ENCODE measurements around the gene OPCML.

OPCML gene

DNA sequence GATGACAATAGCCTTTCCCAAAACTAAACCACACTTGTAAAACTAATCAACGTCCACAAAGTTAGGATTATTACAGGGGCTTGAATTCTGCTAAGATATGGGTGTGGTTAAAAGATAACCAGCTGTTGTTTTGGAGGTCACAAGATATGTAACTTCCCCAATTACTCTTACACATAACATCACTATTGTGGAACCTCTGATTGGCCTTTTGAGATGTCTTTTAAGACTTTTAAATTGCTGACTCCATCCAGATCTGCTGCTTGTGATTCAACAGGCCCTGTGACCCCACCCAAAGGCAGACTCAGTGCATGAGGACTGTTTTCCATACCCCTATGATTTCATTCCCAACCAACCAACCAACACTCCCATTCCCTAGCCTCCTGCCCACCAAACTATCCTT is 893.9 kb downstream of the OPCML start:
- DNase-seq: no peak

DNA sequence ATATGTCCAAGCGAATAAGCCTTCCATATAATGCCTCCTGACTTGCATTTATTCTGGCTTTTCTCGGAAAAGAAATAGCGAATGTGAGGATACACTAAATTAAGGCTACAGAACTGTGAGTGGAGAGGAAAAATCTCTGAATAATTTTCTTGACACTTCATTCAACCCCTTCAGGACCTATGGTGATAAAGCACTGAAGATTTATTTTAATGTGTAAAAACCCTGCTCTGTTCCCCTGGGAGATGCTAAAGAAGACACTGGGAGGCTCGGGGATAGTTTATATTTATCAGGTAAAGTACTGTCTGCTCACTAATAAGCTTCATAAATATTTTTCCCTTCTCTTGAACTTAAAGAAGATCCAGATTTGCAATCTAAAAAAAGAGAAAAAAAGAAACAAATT is 895.8 kb downstream of the OPCML start:
- no peak for DNase-seq

DNA sequence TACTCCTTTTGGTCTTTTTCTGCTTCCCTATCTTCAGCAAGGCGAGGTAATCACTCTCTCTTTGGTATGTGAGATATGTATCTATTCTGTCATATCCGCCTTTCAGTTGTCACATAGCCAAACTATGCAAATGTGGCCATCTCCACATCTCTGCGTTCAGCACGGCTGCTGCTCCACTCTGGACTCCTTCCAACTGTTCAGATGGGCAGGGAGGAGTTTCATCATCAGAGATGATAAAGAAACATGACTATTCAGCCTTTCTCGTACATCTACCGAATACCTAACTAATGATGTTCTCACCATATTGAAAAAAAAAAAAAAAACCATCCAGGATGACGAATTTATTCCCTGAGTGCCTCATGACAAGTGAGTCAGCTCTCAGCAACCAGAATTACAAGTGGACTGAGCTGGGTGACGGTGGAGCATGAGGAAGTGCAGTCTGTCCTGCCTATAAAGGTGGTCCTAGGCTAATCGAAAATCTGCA is 899.6 kb downstream of the OPCML start:
- DNase-seq: no peak

DNA sequence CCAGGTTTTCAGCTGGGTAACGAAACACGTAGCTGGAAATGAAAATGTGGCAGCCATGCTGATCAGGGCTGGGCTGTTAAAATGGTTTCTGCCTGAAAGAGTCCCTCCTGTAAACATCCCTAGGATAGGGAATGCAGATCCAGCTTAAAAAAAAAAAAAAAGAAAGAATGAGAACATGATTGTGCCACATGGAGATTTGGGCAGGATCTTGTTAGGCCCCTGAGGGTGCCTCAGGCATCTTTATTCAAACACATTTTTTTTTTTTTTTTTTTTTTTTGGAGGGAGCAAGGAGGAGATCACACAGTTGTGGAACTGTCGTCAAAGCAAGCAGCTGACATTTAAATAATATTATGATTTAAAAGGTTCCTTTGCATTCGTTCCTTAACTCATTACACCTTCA is 900.3 kb downstream of the OPCML start:
- no peak for DNase-seq

DNA sequence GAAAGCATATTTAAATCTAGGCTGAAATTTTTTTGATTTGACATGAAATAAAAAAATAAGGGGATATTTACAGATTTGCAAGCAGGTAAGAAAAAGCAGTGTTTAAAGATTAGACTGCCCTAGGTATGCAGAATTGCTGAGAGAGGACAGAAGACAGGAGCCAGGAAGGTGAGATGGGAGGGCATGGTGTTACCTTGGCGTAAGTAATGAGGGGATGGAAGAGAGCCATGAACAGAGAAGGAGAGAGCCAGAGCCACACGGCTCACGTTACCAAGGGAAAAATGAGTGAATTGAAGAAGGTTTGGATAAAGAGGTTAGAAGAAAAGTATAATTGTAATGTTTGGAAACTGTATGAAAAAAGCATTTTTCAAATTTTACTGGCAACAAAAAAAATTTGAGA is 904.3 kb downstream of the OPCML start:
- no peak for DNase-seq

DNA sequence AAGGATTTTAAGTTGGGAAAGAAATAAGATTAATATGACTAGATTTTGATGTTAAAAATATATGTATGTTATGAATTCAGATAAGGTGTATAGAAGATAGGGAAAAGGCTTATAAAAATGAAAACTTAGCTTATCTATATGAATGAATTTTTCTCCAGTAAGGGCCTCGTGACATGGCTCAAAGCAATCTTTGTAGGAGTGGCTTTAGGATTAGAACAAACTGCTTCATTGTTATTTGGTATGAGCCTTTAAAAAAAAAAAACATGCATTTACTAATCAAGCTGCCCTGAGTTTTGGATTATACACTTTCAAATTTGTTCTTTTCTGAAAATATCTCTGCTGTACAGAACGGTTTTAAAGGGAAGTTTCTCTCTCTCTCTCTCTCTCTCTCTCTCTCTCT is 905.9 kb downstream of the OPCML start:
- DNase-seq: no peak

DNA sequence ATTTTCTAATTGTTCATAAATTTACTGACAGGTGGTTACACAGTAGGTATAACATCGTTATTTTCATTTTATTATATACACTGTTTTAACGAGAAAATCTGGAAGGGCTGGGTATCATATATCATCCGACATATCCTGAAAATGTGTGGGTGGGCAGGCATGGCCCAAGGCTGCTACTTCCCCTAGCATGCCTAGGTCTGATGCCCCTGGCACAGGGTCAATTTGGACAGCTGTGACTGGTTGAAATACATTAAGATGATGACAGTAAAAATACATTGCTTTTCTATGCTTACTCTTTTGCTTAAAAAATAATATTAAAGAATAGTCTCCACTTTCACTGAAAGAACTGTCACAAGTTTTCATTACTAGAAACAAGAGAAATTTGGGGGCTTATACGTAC is 908.8 kb downstream of the OPCML start:
- no peak for DNase-seq

DNA sequence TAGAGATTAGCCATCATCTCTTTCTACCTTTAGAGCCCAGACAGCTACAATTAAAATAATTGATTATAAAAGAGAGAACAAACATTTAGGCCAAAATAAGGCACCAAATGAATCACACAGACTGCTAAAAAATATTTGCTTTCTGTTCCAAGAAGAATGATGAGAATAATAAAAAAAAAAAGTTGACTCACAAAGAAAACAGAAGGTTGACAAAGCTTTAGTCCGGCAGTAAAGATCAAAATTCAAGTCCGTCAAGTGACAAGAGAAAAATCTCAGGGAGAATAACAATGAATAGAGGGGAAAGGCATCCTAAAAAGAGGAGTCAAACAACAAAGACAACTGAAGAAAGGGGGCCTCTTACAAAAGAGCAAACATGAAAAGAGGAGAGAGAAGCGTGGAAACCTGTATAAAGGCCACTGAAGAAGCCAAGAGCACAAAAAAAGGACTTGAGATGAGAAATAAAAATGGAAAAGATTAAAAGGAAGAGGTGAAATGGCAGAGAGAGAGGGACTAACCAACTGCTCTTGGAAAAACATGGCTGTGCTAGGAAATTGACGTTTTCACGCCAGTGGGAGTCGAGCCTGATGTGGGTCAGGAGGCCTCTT is 910.2 kb downstream of the OPCML start:
- peak; percentile 15 for DNase-seq

DNA sequence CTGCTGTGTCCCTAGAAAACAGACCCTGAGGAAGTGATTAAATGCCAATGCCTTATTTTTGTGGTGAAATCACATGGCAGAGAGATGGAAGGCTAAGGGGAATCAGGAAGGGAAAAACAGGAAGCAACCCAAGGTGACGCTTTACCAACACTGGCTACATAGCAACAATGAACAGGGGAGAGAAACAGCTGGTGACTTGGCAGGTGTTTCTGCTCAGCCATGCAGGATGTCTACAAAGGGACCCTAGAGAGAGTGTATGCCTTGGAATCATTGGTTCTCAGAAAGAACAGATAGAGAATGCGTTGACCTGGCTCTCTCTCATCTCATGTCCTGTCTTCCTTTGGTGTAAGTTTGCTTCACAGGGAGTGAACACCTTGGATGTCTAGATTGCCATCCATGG is 911.9 kb downstream of the OPCML start:
- no peak for DNase-seq

DNA sequence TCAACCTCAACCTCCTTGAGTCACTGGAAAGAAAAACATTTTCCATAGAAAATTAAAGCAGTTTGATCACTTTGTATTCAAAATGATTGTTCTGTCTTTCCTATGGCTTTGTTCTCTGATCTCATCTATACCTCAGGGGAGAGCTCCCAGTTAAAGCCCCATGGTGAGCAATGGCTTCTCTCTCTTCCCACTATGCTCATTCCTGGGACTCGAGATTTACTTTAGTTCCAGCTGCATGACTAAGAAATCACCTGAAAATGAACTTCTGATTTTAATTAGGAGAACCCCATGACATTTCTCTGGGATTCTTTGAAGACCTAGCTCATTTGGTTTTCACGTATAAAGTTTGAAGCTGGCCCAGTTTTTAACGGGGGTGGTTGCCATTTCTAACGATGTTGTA is 921.5 kb downstream of the OPCML start:
- no peak for DNase-seq

DNA sequence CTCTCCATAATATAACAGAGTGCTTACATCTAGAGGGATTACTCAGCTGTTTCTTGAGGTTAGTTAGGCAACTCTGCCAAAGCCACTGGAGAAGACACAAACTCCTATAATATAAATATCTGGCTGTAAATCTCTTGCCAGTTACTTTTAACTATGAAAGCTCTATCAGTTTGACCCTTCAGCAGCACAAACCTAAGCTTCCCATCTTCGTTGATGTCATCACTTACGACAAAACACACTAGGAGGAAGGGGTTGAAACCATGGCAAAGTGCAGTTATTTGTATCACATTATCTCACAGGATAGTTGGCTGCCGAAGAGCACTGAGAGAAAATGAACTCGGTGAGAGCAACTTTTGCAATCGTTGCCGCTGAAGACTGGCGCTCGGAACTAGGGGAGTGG is 922.1 kb downstream of the OPCML start:
- no peak for DNase-seq

DNA sequence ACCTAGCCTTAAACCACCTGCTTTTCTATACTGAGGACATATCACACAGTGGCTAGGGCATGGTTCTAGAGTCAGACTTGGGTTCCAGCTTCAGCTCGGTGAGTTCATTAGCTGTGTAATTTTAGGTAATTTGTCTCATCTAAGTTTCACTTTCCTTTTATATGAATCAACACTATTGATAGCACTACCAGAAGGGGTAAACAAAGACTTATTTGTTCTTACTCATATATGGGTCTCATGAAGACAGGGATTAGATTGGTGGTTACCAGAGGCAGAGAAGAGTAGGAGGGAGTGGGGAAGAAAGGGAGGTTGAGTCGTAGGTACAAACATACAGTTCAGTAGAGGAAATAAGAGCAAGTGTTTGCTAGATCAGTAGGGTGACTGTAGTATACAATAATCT is 924.7 kb downstream of the OPCML start:
- no peak for DNase-seq

DNA sequence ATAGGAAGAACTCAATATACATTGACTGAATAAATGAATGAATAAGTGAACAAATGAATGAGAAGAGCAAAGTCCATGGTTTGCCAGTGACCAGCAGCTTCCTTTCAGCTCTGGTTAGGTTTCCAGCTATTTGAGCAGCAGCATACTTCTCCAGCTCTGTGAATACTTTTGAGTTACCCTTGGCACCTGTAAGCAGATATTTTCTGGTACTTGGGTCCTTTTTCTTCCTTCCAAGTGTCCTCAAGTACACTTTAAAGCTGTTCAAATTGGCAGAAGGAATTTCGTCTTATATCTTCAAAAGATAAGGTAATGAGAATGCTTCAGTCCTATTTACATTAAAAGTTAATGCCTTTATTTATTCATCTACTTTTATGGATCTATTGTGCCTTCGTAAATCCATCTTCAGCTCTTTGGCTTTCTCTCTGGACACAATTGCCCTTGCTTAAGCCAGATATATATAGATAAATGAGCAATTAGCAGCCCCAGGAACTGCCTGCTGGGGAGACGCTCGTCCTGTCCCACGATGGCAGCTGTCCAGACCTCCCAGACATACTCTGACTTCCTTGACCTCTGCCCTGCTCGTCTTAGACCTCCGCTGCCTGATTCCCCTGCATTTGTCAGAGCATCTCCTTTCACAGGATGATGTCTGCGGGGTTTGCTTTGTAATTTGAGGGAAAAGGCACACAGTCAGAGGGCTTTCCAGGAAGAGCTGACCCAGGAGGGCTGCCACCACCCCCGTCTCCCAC is 926.3 kb downstream of the OPCML start:
- no peak for DNase-seq

DNA sequence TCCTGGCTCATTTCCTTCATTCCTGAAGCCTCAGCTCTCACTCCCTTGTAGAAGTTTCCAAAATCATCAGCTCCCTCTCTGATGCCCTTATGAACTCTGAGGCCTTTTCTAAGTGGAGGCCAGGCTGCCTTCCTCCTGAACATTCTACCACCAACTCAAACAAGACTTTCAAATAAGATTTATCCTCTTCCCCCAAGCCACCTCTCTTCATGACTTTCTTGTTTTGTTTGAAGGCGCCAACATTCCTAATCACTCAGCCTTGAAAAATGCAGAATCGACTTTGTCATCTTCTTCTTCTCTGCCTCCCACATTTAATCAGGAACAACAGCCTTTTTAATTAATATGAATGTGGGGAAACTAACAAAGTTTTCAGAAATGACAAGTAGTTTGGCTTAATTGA is 927.9 kb downstream of the OPCML start:
- no peak for DNase-seq

DNA sequence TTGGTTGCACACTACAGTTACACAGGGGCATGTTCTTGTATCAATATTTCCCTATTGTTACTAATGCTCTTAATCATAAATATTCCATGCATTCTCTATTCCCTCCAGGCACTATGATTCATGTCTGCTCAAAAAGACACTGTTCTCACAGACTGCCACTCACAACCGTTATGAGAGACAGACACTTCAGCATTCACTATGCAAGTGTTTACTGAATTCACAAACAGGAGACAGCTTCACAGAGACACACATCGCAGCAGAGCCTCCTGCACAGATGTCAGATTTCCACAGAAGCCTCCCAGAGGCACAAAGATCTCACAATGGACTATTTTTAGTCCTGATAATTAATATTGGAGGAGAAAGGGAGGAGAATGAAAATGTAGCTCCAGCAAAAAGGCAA is 930.4 kb downstream of the OPCML start:
- no peak for DNase-seq

DNA sequence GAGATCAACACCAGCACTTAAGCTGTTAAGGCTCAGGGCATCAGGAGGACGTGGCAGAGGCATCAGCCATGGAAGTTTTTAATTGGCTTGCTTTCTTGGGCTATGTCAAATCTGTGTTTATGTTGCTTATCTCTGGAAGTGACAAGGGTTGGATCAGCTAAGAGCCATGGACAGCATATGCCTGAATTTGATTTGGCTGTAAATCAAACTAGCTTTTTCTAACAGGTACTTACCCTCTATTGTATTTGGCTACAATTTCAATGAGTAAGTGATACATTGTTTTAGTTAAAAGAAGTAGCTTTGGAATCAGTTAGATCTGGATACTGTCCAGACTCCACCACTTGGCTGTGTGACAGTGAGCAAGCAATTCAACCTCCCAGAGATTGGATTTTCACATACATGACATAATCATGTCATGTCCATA is 936.6 kb downstream of the OPCML start:
- no peak for DNase-seq

DNA sequence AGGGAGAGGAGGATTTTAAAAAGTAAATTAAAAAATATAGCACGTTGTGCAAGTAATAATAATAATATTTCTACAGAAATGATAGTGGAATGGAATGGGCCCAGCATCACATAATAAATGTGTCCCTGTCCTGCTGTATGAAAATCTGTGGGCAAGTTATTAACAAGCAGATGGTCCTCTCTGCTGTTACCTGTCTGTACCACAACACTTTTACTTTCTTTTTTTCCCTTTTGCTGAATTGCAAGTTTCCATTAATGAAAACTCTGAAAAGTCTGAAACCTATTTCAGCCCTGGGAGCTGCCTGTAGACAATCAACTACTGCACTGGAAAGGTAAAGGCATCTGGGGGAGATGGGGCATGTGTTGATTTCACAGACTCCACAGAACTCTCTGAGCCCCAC is 937.1 kb downstream of the OPCML start:
- no peak for DNase-seq

DNA sequence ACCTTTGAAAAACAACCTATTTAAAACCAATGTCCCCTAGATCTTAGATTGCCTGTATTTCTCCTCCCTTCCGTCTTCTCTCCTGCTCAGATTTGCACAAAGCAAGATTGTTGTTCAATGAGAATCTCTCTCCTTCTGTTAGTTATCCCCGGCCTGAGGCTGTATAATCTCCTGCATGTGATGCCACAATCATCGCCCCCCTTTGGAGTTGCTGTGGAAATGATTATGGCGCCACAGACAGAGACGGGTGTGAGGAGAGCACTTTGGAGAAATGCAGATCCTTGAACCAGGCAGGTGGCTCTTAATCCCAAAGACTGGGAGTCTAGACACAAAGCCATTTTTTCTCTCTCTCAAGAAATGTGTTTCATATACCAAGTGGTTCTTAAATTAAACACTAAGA is 941.3 kb downstream of the OPCML start:
- DNase-seq: no peak

DNA sequence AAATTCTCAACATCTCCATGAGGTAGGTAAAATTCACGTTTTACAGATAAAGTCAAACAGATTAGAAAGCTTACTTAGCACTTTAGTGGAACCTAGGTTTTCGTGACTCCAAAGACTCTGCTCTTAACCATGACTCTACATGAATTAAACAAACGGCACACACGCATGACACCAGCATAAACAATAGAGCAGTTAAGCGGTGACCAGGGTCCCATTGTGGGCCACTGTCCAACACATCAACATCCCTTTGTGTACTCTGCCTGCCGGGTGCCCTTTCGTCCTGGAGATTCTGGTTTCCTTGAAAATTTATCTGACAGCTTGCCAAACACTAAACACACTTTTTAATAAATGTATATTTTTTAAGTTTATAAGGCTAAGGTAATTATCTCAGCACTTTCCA is 941.7 kb downstream of the OPCML start:
- DNase-seq: no peak

DNA sequence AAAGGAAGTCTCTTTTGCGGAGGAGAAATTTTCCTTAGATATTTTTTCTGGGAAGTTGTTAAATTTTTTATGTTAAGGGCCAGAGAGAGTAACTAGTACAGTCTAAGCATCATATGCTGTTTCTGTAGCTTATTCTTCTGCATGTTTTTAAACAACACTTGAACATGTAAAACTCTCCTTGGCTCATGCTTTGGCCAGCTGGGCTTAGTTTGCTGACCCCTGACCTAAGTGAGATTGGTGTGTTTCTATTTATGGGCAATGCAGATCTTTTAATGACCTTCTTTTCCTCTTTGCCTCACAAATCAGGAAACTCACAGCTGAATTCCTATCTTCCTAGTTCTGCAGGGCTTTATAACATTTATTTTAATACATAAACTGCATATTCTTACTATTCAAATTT is 942.5 kb downstream of the OPCML start:
- DNase-seq: no peak

DNA sequence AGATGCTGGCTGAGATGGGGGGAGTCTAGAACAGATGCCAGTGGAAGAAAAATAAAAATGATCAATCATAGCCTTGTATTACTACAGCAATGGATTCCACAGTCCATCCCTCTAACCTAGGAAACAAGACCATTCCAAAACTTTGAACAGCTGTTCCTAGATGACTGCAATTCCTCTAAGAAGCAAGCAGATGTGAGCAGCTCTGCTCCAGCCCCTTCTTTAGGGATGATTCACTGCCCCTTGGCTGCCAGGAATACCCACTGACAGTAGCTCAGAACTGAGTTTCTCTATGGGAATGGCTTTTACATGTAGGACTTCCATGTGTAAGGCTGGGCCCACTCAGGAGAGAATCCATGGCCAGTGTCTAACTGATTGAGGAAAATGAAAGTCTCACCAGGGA is 943.9 kb downstream of the OPCML start:
- DNase-seq: no peak

DNA sequence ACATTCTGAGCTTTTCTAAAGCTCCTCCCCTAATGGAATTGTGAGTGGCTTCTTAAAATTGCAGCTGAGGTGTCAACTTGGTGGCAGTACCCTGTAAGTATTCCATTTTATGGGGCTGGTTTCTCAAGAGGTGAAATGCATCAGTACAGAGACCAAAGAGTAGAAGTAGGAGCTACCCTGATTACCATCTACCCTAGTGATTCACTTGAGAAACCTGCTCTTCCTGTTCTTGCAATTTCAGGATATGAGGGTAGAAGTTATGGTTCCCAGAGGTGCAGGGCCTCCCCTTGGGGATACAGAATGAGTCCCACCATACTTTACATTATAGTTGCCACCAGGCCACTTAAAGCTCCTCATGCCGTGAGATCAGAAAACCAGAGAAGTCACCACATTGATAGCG is 944.6 kb downstream of the OPCML start:
- no peak for DNase-seq

DNA sequence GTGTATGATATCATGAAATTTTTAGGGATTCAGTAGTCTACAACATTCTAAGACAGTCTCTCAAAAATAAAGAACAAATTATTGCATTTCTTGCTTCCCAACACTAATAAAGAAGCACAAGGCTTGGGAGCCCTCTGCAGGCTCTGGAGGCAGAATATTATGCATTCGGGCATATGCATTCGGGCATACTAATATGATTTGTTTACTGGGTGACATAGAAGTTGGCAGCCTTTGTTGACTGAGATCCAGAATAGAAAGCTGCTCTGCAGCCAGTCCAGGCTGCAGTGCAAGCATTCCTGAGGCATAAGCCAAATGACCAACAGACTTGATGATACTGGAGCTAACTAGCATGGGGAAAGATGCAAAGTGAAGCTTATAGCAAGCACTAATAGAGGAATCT is 945.5 kb downstream of the OPCML start:
- DNase-seq: no peak

DNA sequence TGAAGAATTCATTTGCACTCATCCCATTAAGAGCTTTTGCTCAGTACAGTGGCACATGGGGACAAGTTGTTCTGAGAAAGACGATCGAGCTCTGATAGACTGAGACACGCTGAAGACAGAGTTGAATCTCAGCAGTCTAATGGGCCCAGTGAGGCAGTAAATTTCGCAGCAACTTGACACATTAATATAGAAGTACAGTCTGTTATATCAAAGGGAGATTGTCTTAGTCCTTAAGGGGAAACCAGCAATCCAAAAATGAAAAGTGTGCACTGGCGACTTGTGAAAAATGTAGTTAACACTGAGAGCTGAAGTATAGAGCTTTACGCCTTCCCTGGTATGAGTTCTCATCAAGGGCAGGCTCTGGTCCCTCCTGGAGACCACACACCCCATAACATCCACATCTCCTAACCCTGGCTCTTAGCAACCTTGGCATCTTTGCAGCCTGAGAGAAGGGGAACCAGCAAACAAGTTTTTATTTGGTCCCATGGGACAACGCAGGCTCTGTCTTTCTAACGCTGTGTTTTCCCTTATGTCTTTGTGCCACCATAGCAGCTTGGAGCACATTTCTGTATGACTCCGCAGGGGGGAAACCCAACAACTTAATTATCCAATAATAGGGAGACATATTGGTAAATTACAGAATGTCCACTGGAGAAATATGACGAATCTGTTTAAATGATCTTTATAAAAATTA is 952.5 kb downstream of the OPCML start:
- no peak for DNase-seq
